SK-N-SH treated with all-trans-retinoic acid at 6 μM for 48 hours (cell line): ENCODE results near the gene KCNMB3.

Experiments
- ARNTL ChIP-seq: fragments of 450-650 bp; formaldehyde crosslinking; IDR thresholded peaks from 2 replicates; pipeline ENCODE4 v1.5.0; 2020; ENCODE audit warnings: low read depth, mild to moderate bottlenecking, moderate library complexity, borderline replicate concordance
- BACH2 ChIP-seq: fragments of 250-450 bp; sonication (Bioruptor Pico); IDR thresholded peaks from 2 replicates; pipeline ENCODE4 v1.9.0; 2021; ENCODE audit warnings: mild to moderate bottlenecking, borderline replicate concordance
- CSRNP3 ChIP-seq: fragments of 250-450 bp; sonication (Bioruptor Pico); IDR thresholded peaks from 2 replicates; pipeline ENCODE4 v1.5.1; 2021; ENCODE audit warnings: mild to moderate bottlenecking, moderate library complexity
- OSR1 ChIP-seq: fragments of 250-450 bp; sonication (Bioruptor Pico); IDR thresholded peaks from 2 replicates; pipeline ENCODE4 v1.8.0; 2022; ENCODE audit warnings: moderate library complexity, mild to moderate bottlenecking, inconsistent platforms
- PATZ1 ChIP-seq: fragments of 250-450 bp; sonication (Bioruptor Pico); IDR thresholded peaks from 2 replicates; pipeline ENCODE4 v1.8.0; 2020; ENCODE audit warnings: mild to moderate bottlenecking, moderate library complexity, borderline replicate concordance
- ZNF565 ChIP-seq: fragments of 450-650 bp; formaldehyde crosslinking; conservative IDR thresholded peaks from 2 replicates; pipeline ENCODE4 v1.5.0; 2020; ENCODE audit warnings: low read depth, mild to moderate bottlenecking, moderate library complexity
- ZNF70 ChIP-seq: fragments of 450-650 bp; formaldehyde crosslinking; IDR thresholded peaks from 2 replicates; pipeline ENCODE4 v1.5.0; 2020; ENCODE audit warnings: mild to moderate bottlenecking, moderate library complexity

GRCh38 chr3:179264449-179264848 is 13.5 kb upstream of the KCNMB3 start:
- TF ChIP-seq ZNF565 (CRISPR knock-in tag) (no peak), BACH2 (CRISPR knock-in tag) (no peak), ZNF70 (CRISPR knock-in tag) (no peak), PATZ1 (no peak), CSRNP3 (CRISPR knock-in tag) (no peak), ARNTL (CRISPR knock-in tag) (no peak), OSR1 (CRISPR knock-in tag) (no peak)
